ENCODE data around the gene NCAPD3. TPM values are rescaled to one million over a fixed set of nuclear protein-coding genes. Genes with fewer than 3 reads are reported as not detected.

Gene NCAPD3
- total and polyA plus RNA-seq, 9 of the 15 experiments (the other 6 are each of a cell fraction or from before 2014, with no cell fraction given) = 23.6 to 80.6 (median 58.6) TPM

DNA sequence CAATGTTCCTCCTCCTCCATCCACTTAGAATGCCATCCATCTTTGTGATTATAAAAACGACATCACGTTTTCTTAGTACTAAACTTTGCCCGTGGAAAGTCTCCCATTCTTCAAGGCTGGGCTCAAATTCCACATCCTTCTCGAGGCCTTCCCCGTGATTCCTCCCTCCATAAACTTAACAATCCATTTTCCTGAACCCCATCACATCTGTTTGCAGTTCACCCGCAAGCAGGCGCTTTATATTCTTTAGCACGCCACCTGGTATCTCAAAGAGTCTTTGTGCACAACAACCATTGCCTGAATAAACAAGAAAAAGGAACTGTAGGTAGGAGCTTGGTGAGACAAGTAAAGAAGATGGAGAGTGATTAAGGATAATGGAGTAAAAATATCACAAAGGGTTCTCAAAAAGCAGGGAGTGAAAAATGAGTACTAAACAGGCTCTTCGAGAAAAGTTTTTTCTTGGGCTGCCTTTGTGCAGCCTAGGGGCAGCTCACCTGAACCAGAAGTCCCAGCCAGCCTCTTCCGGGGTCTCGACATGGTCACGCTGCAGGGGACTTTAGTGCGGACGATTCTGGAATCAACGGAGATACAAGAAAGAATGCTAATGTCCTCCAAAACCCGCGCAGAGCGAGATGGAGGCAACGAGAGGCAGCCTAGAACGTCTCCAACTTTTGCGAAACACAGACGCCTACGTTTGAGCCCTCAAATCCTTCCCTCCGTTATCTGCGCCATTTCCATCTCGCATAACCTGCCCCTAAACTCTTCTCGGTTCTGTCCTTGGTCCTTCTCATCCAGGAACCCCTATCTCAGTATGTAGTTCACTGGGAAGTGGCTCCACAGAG lies 28.8 kb upstream of the NCAPD3 start (continued):
- peak; percentile 18; the same call in 1 of the 2 replicates for TF ChIP-seq DPF2 (IDR thresholded peaks at IDR 0.05)
- no peak for TF ChIP-seq CEBPG (CRISPR knock-in tag; IDR thresholded peaks at IDR 0.05)
- TF ChIP-seq CEBPG (tag; conservative IDR thresholded peaks at IDR 0.05 in 1 of 2, IDR thresholded peaks at IDR 0.05 in 1 of 2) = peak in 1 of 2 experiments; percentile 9; a peak in 1 of 4 replicates

DNA sequence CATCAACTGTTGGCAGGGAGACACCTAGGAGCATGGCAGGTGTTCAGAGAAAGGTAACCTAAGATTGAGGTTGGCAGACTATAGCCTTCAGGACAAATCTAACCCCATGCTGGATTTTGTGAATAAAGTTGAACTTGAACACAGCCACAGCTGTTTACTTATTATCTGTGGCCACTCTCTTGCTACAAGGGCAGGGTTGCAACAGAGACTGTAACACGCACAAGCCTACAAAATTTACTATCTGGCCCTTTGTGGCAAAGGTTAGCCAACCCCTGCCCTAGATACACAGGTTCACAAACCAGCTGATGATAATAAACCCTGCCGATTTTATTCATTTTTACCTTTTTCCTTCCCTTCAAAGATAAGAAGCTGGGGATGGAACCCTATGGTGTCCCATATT lies 26.9 kb upstream of the NCAPD3 start:
- Histone ChIP-seq H3K27me3 (ENCODE audit: control insufficient read depth in 2 of 2, insufficient read depth in 2 of 2, low read length in 2 of 2) (no peaks in the 10 kb centered on the region), H2AFZ (ENCODE audit: low read depth, low read length) (no peak overlapping the region), H3K27ac (ENCODE audit: extremely low read depth, low read depth, low read length) (no peak overlapping the region), H3K9ac (ENCODE audit: insufficient read depth in 1 of 2, low read depth in 2 of 2, low read length in 2 of 2) (no peak overlapping the region), H3K9me1 (ENCODE audit: control insufficient read depth, insufficient read depth, low read length) (no peaks in the 10 kb centered on the region), H3K4me1 (replicated peaks in 1 of 2; ENCODE audit: control insufficient read depth in 2 of 2, insufficient read depth in 2 of 2, low read length in 2 of 2) (peaks cover 3 to 17% of the 10 kb centered on the region in 2 experiments; a peak in 4 of 5 replicates), H4K20me1 (replicated peaks; ENCODE audit: control insufficient read depth, insufficient read depth, low read length) (no peaks in the 10 kb centered on the region), H3K79me2 (ENCODE audit: control insufficient read depth, insufficient read depth, low read length) (peaks cover 32% of the 10 kb centered on the region), H3K9me3 (replicated peaks; ENCODE audit: control insufficient read depth, insufficient read depth, low read depth, low read length) (no peaks in the 10 kb centered on the region), H3K4me2 (ENCODE audit: insufficient read depth, low read length) (no peak overlapping the region), H3K36me3 (ENCODE audit: control insufficient read depth, insufficient read depth, low read length) (peaks cover 58% of the 10 kb centered on the region), H3K4me3 (no peak overlapping the region)
- DNase-seq (ENCODE audit: extremely low read depth in 1 of 4, low spot score in 3 of 4) (no peak), ATAC-seq (no peak), FAIRE-seq (no peak)
- intact Hi-C loops (cut with micrococcal nuclease) (no loop called here), in situ Hi-C loops (cut with MboI) (no loop called here)
- WGBS (ENCODE audit: insufficient coverage, low coverage, missing lambda C conversion rate) = 94% methylated on average over 2 of the region's 2 CpGs
- ChIA-PET CTCF (ENCODE audit: low intra/inter-chr PET ratio) (no interaction called here), POLR2A (interaction anchor here (0.6 to 1.2 kb wide), 2 partner anchors 14 to 17 kb away, joined by 3 to 5 read pairs; no protein-coding TSS in a partner anchor)
- no TSS peak for BruUV-seq (replicated peaks)
- no peak for TF ChIP-seq ZNF24 (IDR thresholded peaks at IDR 0.05)
- TF ChIP-seq ETS1 (conservative IDR thresholded peaks at IDR 0.05; ENCODE audit: control insufficient read depth, low read depth, low read length) = no peak
- TF ChIP-seq, protein P1, sequence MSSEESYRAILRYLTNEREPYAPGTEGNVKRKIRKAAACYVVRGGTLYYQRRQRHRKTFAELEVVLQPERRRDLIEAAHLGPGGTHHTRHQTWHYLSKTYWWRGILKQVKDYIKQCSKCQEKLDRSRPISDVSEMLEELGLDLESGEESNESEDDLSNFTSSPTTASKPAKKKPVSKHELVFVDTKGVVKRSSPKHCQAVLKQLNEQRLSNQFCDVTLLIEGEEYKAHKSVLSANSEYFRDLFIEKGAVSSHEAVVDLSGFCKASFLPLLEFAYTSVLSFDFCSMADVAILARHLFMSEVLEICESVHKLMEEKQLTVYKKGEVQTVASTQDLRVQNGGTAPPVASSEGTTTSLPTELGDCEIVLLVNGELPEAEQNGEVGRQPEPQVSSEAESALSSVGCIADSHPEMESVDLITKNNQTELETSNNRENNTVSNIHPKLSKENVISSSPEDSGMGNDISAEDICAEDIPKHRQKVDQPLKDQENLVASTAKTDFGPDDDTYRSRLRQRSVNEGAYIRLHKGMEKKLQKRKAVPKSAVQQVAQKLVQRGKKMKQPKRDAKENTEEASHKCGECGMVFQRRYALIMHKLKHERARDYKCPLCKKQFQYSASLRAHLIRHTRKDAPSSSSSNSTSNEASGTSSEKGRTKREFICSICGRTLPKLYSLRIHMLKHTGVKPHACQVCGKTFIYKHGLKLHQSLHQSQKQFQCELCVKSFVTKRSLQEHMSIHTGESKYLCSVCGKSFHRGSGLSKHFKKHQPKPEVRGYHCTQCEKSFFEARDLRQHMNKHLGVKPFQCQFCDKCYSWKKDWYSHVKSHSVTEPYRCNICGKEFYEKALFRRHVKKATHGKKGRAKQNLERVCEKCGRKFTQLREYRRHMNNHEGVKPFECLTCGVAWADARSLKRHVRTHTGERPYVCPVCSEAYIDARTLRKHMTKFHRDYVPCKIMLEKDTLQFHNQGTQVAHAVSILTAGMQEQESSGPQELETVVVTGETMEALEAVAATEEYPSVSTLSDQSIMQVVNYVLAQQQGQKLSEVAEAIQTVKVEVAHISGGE (CRISPR knock-in tag; IDR thresholded peaks at IDR 0.05) = no peak
- TF ChIP-seq PTTG1 (tag; IDR thresholded peaks at IDR 0.05; ENCODE audit: low read depth) = no peak
- TF ChIP-seq SETDB1 (IDR thresholded peaks at IDR 0.05; ENCODE audit: low read length) = no peak
- TF ChIP-seq, protein P2, sequence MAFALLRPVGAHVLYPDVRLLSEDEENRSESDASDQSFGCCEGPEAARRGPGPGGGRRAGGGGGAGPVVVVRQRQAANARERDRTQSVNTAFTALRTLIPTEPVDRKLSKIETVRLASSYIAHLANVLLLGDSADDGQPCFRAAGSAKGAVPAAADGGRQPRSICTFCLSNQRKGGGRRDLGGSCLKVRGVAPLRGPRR (CRISPR knock-in tag; IDR thresholded peaks at IDR 0.05) = no peak
- no peak for TF ChIP-seq RNF2 (IDR thresholded peaks at IDR 0.05)
- TF ChIP-seq PRMT5 (CRISPR knock-in tag; IDR thresholded peaks at IDR 0.05) = no peak
- no peak for TF ChIP-seq ZNF224 (CRISPR knock-in tag; IDR thresholded peaks at IDR 0.05)
- no peak for TF ChIP-seq C11orf30 (IDR thresholded peaks at IDR 0.05; ENCODE audit: low read depth)
- TF ChIP-seq RBBP5 (IDR thresholded peaks at IDR 0.05; ENCODE audit: borderline replicate concordance, insufficient read depth, low read length, poor library complexity, severe bottlenecking) = no peak
